K562 (cell line): ENCODE data around the gene RPTOR. TPM values are rescaled to one million over a fixed set of nuclear protein-coding genes. Genes with fewer than 3 reads are reported as not detected.

Source experiments
- ATAC-seq: fragments of 200-7000 bp; cut with Tn5 transposase; 3 replicates; pipeline ENCODE4 v1.9.1; 2020; ENCODE audit warnings: moderate library complexity
- BruUV-seq: library from RNA; stranded (reverse); fragments of 400-500 nt; replicated peaks from 2 replicates; lab custom pipeline; 2021; lab: Mats Ljungman, UMichigan
- CTCF ChIA-PET: fragments of 300-600 bp; formaldehyde crosslinking; extraction: SDS; loops from one replicate; lab custom pipeline; 2021; ENCODE audit warnings: low intra/inter-chr PET ratio; lab: Yijun Ruan, JAX
- POLR2A ChIA-PET: fragments of 300-600, 350-650 bp; sonication (Branson Sonifier 250); formaldehyde crosslinking; extraction: SDS; loops from one replicate; lab custom pipeline; 2021; ENCODE audit warnings: antibody characterized with exemption, inconsistent platforms; lab: Yijun Ruan, JAX
- DNase-seq, 4 experiments: peaks; one replicate each; pipeline versions ENCODE4 v3.0.0 to v3.0.0-alpha.2; 2011 to 2018; ENCODE audit warnings: low spot score in 3 of 4, mixed read lengths in 3 of 4; ENCODE audit errors: extremely low read depth in 1 of 4
- FAIRE-seq: peaks from 2 replicates; lab custom pipeline; 2011; peaks lifted over from hg19 to GRCh38; lab: Jason Lieb, UNC
- H2AFZ ChIP-seq: 2 replicates; pipeline ENCODE4 v1.6.0; 2011; ENCODE audit warnings: low read depth, low read length, control low read depth, inconsistent platforms
- H3K27ac ChIP-seq: fragments of 200-600 bp; 3 replicates; pipeline ENCODE4 v1.8.0; 2011; ENCODE audit warnings: low read depth, mild to moderate bottlenecking, control low read depth, inconsistent platforms, low read length, moderate library complexity, mixed read lengths; ENCODE audit errors: extremely low read depth
- H3K27me3 ChIP-seq, 2 experiments: fragments of 300-600 bp in 1 of 2; 2 replicates in 1 of 2; 3 replicates in 1 of 2; pipeline versions ENCODE4 v1.6.0 to v1.8.0; 2011; ENCODE audit warnings: inconsistent platforms in 2 of 2, low read length in 2 of 2, mild to moderate bottlenecking in 1 of 2, mixed read lengths in 1 of 2, moderate library complexity in 1 of 2; ENCODE audit not compliant: control insufficient read depth in 2 of 2, insufficient read depth in 2 of 2
- H3K36me3 ChIP-seq: fragments of 300-600 bp; 3 replicates; pipeline ENCODE4 v1.8.0; 2011; ENCODE audit warnings: mild to moderate bottlenecking, low read length, inconsistent platforms; ENCODE audit not compliant: control insufficient read depth, insufficient read depth
- H3K4me1 ChIP-seq, 2 experiments: fragments of 200-600 bp in 1 of 2; replicated peaks in 1 of 2; 2 replicates in 1 of 2; 3 replicates in 1 of 2; pipeline versions ENCODE4 v1.5.1 to v1.8.0; 2011; ENCODE audit warnings: inconsistent platforms in 2 of 2, low read length in 2 of 2, mild to moderate bottlenecking in 1 of 2, mixed read lengths in 1 of 2, moderate library complexity in 1 of 2; ENCODE audit not compliant: control insufficient read depth in 2 of 2, insufficient read depth in 2 of 2
- H3K4me2 ChIP-seq: 2 replicates; pipeline ENCODE4 v1.6.1; 2011; ENCODE audit warnings: low read length, control low read depth, inconsistent platforms, mixed read lengths; ENCODE audit not compliant: insufficient read depth
- H3K4me3 ChIP-seq: fragments of 200-600 bp; sonication (generic), shearing (Covaris generic); 2 replicates; pipeline ENCODE4 v1.5.1; 2016; ENCODE audit warnings: control low read depth, inconsistent platforms
- H3K79me2 ChIP-seq: fragments of 200-600 bp; 3 replicates; pipeline ENCODE4 v1.8.0; 2011; ENCODE audit warnings: low read length, inconsistent platforms; ENCODE audit not compliant: control insufficient read depth, insufficient read depth
- H3K9ac ChIP-seq, 2 experiments: 2 replicates each; pipeline versions ENCODE4 v1.6.0 to v1.6.1; 2011; ENCODE audit warnings: low read depth in 2 of 2, low read length in 2 of 2, control low read depth in 1 of 2, inconsistent platforms in 1 of 2, mild to moderate bottlenecking in 1 of 2, mixed read lengths in 1 of 2; ENCODE audit not compliant: insufficient read depth in 1 of 2
- H3K9me1 ChIP-seq: one replicate; pipeline ENCODE4 v1.6.0; 2011; ENCODE audit warnings: inconsistent platforms, mild to moderate bottlenecking, low read length, moderate library complexity; ENCODE audit not compliant: control insufficient read depth, insufficient read depth
- H3K9me3 ChIP-seq: replicated peaks from 2 replicates; pipeline ENCODE4 v1.5.1; 2011; ENCODE audit warnings: low read depth, low read length, inconsistent platforms; ENCODE audit not compliant: control insufficient read depth, insufficient read depth
- H4K20me1 ChIP-seq: replicated peaks from 2 replicates; pipeline ENCODE4 v1.6.1; 2011; ENCODE audit warnings: low read length, inconsistent platforms, mixed read lengths; ENCODE audit not compliant: control insufficient read depth, insufficient read depth
- ESRRA ChIP-seq: fragments of 450-650 bp; IDR thresholded peaks from 2 replicates; pipeline ENCODE4 v1.6.1; 2014; ENCODE audit warnings: low read depth, mild to moderate bottlenecking, moderate library complexity, borderline replicate concordance
- PTRF ChIP-seq: fragments of 450-650 bp; IDR thresholded peaks from 2 replicates; pipeline ENCODE4 v1.6.1; 2016; ENCODE audit warnings: mild to moderate bottlenecking, missing genetic modification characterization, missing compliant biosample characterization
- TEAD4 ChIP-seq, 2 experiments: sonication (generic) in 1 of 2; formaldehyde crosslinking in 1 of 2; IDR thresholded peaks; 2 replicates each; pipeline versions ENCODE4 v1.6.1 to v1.8.0; 2012 to 2022; ENCODE audit warnings: borderline replicate concordance in 1 of 2, inconsistent platforms in 1 of 2, low read length in 1 of 2, mild to moderate bottlenecking in 1 of 2, missing genetic modification reagents in 1 of 2
- ZNF79 ChIP-seq: fragments of 250-450 bp; sonication (Bioruptor Pico); IDR thresholded peaks from 2 replicates; pipeline ENCODE4 v1.4.0; 2020; ENCODE audit warnings: low read depth, mild to moderate bottlenecking, moderate library complexity
- WGBS: fragments of 100-300 bp; shearing (Covaris generic); methylation state at CpG from one replicate; pipeline ENCODE4 v1.1.6; 2016; ENCODE audit warnings: low coverage, mixed read lengths; ENCODE audit not compliant: insufficient coverage; ENCODE audit errors: missing lambda C conversion rate; 5-methylcytosine and 5-hydroxymethylcytosine counted together
- in situ Hi-C: fragments of 300-500 bp; cut with MboI; formaldehyde crosslinking; loops from 4 replicates; pipeline ENCODE4 v1.15.0; 2018; ENCODE audit warnings: inconsistent platforms, mixed read lengths
- intact Hi-C: fragments of 100-400 bp; cut with micrococcal nuclease; formaldehyde crosslinking; loops from 2 replicates; pipeline ENCODE4 v1.14.2; 2022
- polyA plus RNA-seq, 8 experiments: library from polyadenylated mRNA; depleted of rRNA in 4 of 8; stranded (reverse) in 5 of 8; unstranded in 3 of 8; fragments of >200 nt; fragmentation: Nextera tagmentation in 2 of 8; fragmentation: Illumina TruSeq in 1 of 8; extraction: Ambion mirVana in 2 of 8; extraction: Trizol in 1 of 8; gene quantifications; 2 replicates each; pipeline versions ENCODE4 v1.2.1 to v1.2.3, GENCODE V29; 2011 to 2014; ENCODE audit warnings: inconsistent platforms in 1 of 8, missing spikeins in 1 of 8
- total RNA-seq, 7 experiments: library from RNA; depleted of rRNA in 6 of 7; stranded (reverse); fragments of >200 nt in 6 of 7; fragmentation: Illumina TruSeq in 2 of 7; extraction: Trizol in 2 of 7; gene quantifications; 2 replicates each; pipeline versions ENCODE4 v1.2.1 to v1.2.3, GENCODE V29; 2011 to 2021; ENCODE audit warnings: low replicate concordance in 1 of 7

The RPTOR gene
- total and polyA plus RNA-seq, 9 of the 15 experiments (the other 6 are each of a cell fraction or from before 2014, with no cell fraction given) = 0.24 to 54.1 (median 10.2) TPM

GRCh38 chr17:80842456-80843013, 297.9 kb downstream of the RPTOR start (continued):
- TF ChIP-seq ZNF79 (CRISPR knock-in tag) (no peak), TEAD4 (IDR thresholded peaks at IDR 0.05; ENCODE audit: low read length) (no peak), TEAD4 (CRISPR knock-in tag; IDR thresholded peaks at IDR 0.05; ENCODE audit: borderline replicate concordance) (no peak)
- TF ChIP-seq, all 486 proteins: peak for 0

DNA sequence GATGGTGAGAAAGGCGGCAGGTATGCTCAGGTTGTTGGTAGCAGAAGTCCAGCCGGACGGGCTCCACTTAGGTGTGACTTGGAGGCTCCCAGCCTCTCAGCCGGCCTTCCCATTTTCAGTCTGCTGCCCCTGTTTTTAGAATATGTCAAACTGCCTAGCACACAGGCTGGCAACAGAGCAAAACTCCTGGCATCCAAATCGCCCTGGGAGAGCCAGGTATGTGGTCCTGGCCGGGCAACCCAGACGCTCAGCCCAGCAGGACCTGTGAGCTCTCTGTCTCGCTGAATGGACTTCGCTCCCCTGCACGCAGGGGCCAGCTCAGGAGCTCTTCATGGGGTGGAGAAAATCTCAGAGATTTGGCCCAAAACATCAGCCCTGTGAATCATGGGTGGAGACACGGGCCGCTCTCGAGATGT, 299.1 kb downstream of the RPTOR start:
- TF ChIP-seq ESRRA = no peak
- no peak for TF ChIP-seq PTRF (tag)
- intact Hi-C loops = no loop called here
- H2AFZ ChIP-seq = no peak overlapping the region
- CTCF ChIA-PET = no interaction called here
- in situ Hi-C loops = no loop called here
- H3K9me1 ChIP-seq = no peaks in the 10 kb centered on the region
- H3K9ac ChIP-seq = peak overlapping the region in 1 of 2 experiments; percentile 55; a peak in 1 of 4 replicates
- no peak overlapping the region for H3K4me2 ChIP-seq
- H3K4me1 ChIP-seq = peaks cover 3 to 18% of the 10 kb centered on the region in 2 experiments; a peak in 4 of 5 replicates
- no peak for FAIRE-seq
- no peak for DNase-seq
- no peaks in the 10 kb centered on the region for H3K79me2 ChIP-seq
- 84% methylated on average over 13 of the region's 13 CpGs for WGBS
- no peaks in the 10 kb centered on the region; a peak in 1 of 5 replicates for H3K27me3 ChIP-seq
- POLR2A ChIA-PET = no interaction called here
- BruUV-seq = no TSS peak
- H3K4me3 ChIP-seq = no peak overlapping the region
- no peak for ATAC-seq
- peaks cover 38% of the 10 kb centered on the region for H3K36me3 ChIP-seq
- no peaks in the 10 kb centered on the region for H4K20me1 ChIP-seq
- no peaks in the 10 kb centered on the region for H3K9me3 ChIP-seq
- H3K27ac ChIP-seq = no peak overlapping the region
